Non-pigmented ciliary epithelial cell (primary cell): ENCODE results near the gene AAMP.
"Not testable (repeated sequence)": the region's sequence is repeated elsewhere in the genome, so short reads cannot be mapped to it uniquely, and the experiment has no call there.

ENCODE experiments used
- DNase-seq: peaks from one replicate; pipeline ENCODE4 v3.0.0-alpha.2; 2010; ENCODE audit warnings: low read depth

The AAMP gene, protein sequence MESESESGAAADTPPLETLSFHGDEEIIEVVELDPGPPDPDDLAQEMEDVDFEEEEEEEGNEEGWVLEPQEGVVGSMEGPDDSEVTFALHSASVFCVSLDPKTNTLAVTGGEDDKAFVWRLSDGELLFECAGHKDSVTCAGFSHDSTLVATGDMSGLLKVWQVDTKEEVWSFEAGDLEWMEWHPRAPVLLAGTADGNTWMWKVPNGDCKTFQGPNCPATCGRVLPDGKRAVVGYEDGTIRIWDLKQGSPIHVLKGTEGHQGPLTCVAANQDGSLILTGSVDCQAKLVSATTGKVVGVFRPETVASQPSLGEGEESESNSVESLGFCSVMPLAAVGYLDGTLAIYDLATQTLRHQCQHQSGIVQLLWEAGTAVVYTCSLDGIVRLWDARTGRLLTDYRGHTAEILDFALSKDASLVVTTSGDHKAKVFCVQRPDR

DNA sequence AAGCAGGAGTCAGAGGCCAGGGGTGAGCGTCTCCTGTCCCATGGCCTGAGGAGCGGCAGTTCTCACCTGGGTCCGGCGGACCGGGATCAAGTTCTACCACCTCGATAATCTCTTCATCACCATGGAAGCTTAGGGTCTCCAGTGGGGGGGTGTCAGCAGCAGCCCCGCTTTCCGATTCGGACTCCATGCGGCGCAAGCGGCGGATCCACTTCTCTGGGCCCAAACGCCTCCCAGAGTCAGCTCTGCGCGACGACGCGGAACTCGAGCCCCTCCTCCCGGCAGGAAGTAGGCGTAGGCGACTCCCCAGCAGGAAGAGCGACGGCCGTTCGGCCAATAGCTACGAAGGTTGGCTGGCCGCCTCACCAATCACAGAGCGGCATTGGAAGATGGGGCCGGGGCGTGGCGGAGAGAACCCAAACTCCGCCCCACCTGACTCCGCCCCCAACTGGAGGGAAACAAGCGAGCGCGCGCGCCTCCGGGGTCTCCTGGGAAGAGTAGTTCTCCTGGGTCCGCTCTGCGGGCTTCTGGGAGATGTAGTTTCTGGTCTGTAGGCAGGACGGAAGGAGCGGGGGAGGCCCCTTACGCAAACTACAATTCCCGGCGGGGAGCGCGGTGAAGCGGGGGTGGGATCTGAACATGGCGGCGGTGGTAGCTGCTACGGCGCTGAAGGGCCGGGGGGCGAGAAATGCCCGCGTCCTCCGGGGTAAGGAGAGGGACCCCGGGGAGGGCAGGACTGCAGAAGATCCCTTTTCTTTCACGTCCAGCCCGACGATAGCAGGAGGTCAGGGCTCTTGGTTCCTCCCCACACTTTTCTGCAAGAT, at the start of gene AAMP, which contains the start of gene PNKD:
TSS of gene AAMP (minus strand) at position 238 of the 821 bp plus-strand sequence. CDS start at position 187, 51 bp downstream.
TSS of gene PNKD (plus strand) at position 620 of the 821 bp plus-strand sequence. CDS start at position 637, 17 bp downstream.
- peak; percentile 95 for DNase-seq

DNA sequence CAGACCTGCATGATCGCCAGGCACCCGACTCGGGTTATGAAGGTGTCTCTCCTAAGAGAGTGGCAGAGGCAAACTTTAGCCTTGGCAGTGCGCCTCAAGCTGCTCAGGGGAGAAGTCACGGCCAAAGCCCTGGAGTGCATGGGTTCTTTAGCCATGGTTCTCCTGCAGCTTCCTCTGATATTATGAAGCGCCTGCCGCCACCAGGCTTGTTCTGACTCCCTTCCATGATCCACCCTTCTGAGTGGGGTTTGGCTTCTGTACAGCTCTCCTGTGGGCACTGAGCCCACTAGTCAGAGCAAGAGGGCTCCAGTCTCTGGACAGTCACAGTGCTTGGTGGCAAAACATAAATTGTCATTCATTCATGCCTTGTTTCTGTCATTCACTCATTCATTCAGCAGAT, 48.3 kb upstream of the AAMP start:
- DNase-seq = no peak

DNA sequence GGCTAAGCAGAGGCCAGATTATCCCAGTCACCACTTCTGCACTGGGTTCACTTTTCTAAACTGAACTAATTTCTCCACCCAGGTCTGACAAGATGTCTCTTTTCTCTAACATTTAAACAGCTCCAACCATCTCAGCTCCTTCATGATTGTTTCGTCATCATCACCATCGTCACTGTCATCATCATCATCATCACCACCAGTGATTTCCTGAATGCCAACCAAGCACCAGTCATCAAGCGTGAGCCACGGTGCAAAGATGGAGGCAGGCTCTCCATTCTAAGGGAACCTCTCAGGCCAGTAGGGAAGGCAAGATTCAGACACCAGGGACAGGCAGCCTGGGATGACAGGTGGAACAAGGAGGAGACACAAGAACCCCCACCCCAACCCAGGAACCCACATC, 47.9 kb upstream of the AAMP start:
- DNase-seq = no peak

DNA sequence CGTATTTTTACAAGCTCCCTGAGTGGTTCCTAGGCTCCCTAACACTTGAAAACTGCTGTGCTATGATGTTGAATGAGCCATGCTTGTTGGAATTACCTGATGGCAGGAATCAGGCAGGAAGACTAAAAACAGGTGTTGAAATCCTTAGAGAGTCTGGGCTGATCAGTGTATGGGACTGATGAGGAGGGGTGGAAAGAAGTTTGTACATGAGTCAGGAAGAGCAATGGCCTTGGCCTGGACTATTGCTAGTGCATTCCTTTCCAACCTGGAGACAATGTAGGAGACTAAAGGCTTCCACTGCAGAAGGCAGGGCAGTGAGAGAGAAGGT, 47.3 kb upstream of the AAMP start:
- DNase-seq = no peak

DNA sequence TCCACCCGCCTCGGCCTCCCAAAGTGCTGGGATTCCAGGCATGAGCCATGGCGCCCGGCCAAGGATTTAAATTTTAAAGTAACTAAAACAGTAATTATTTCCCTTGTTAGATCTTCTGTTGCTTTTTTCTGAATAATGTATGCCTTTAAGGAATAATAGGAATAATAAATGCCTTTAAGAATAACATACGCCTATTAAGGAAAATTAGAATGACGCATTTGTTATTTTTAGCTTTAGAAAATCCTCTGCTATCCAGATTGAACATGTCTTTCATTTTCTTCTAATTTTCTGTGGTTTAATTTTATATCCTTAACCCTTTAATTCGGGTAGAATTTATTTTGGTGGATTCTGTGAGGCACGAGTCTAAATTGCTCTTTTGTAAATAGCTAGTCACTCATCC, 45.5 kb upstream of the AAMP start:
- DNase-seq = no peak

DNA sequence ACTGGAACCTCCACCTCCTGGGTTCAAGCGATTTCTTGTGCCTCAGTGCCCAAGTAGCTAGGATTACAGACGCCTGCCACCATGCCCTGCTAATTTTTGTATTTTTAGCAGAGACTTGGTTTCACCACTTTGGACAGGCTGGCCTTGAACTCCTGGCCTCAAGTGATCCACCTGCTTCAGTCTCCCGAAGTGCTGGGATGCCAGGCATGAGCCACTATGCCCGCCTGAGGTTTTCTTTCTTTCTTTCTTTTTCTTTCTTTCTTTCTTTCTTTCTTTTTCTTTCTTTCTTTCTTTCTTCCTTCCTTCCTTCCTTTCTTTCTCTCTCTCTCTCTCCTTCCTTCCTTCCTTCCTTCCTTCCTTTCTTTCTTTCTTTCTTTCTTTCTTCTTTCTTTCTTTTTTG, 44.8 kb upstream of the AAMP start:
- DNase-seq = not testable (repeated sequence)

DNA sequence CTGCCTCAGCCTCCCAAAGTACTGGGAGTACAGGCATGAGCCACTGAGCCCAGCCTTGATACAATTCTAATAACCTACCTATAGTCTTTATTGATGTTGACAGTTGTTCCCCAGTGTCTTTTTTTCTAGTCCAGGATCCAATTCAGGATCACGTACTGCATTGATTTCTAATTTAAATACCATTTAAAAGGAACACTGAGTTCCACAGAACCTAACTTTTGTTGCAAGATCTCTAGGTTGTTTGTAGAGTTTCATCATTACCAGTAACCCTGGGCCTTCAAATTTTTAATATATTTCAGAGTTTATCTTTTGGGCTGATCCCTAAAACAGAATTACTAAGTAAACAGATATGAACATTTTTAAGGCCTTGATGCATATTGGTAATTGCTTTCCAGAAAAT, 43.4 kb upstream of the AAMP start:
- DNase-seq = no peak

DNA sequence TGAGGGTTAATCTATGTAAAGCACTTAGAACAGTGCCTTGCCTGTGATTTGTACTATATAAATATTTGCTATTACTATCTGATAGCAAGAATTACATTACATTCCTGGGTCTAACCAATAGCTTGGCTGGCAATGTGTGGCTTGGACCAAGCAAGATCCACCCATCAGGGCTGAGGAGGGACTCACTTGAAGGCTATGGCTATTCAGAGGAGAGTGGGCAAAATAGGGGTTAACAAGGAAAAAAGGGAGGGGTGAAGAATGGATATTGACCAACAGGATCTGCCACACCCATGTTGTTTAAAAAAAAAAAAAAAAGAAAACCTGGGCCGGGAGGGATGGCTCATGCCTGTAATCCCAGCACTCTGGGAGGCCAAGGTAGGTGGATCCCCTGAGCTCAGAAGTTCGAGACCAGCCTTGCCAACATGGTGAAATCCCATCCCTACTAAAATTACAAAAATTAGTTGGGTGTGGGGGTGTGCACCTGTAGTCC, 42.4 kb upstream of the AAMP start:
- no peak for DNase-seq

DNA sequence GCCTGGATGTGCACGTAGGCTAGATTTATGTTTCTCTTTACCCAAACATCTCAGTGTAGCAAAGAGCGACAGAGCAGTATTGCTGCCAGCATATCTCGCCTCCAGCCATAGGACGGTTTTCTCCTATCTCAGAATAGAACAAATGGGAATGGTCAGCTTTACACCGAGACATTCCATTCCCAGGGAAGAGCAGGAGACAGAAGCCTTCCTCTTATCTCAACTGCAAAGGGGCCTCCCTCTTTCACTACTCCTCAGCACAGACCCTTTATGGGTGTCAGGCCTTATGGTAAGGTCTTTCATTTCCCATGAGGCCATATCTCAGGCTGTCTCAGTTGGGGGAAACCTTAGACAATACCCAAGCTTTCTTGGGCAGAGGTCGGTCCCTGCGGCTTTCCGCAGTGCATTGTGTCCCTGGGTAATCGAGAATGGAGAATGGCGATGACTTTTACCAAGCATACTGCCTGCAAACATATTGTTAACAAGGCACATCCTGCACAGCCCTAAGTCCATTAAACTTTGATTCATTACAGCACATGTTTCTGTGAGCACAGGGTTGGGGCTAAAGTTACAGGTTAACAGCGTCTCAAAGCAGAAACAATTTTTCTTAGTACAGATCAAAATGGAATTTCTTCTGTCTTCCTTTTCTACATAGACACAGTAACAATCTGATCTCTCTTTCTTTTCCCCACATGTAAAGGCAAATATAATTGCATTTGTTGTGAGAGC, 41.8 kb upstream of the AAMP start:
- not testable (repeated sequence) for DNase-seq

DNA sequence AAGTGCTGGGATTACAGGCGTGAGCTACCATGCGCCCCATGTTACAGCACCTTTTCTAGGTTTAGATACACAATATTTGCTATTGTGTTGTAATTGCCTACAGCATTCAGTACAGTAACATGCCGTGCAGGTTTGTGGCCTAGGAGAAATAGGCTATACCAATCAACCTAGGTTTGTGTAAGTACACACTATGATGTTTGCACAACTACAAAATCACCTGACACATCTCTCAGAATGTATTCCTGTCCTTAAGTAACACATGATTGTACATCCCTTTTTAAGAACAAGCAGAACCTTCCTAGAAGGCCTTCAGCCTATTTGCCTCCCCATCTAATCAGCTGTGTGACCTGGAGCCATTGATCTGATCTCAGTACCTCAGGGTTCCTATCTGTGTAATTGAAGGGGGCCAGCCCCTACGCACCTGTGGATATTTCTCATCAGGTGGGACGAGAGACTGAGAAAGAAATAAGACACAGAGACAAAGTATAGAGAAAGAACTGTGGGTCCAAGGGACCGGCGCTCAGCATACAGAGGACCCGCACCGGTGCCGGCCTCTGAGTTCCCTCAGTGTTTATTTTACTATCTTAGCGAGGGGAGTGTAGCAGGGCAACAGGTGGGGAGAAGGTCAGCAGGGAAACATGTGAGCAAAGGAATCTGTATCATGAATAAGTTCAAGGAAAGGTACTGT, 41.1 kb upstream of the AAMP start:
- no peak for DNase-seq

DNA sequence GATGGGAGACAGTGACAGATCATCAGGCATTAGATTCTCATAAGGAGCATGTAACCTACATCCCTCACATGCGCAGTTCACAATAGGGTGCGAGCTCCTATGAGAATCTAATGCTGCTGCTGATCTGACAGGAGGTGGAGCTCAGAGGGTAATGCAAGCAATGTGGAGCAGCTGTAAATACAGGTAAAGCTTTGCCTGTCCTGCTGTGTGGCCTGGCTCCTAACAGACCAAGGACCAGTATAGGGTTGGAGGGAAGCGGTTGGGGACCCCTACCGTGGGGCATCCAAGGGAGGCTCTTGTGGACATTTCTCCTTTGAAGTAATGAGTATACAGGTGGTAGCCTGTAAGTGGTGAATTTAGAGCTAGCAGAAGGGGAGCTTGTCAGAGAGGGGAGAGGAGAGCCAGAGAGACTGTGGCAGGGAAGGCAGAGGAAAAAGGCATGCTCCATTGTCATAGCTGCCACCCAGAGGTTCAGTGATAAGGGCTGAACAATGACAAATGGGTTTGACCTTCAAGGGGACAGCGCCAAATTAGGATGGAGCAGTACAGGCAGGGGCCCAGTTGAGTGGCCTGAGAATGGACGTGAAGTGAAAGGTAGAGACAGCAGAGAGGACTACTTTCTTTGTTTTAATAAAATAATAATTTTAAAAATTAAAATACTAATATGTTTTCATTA, 37.6 kb upstream of the AAMP start:
- no peak for DNase-seq

DNA sequence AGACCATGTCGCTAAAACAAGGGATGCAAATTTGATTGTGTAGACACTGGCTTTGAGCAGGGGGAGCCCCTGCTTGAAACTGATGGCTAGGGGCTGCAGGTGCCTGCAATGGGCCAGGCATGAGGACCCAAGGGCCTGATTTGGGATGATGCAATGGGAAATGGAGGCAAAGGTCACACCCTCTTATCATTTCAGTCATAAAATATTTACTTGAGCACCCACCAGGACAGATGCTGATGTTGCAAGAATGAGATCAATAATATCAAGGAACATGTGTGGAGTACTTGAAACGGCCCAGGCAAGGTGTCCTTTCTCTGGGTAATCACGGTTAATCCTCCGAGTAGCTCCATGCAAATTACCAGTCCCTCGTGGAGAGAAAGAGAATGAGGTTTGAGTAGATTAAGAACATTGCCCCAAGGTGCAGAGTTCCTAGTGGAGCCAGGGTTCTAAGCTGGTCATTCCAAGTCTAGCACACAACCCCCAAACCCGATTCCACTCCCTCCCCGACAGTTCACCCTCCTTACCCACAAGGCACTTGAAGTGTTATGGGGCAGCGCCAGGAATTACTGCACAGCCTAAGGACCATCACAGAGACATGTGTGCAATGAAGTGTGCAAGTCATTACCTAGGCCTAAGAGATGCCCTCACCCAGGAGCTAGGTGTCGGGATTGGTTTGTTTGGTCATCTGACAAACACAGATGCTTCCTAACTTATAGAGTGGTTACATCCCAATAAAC, 36.4 kb upstream of the AAMP start:
- DNase-seq = no peak

DNA sequence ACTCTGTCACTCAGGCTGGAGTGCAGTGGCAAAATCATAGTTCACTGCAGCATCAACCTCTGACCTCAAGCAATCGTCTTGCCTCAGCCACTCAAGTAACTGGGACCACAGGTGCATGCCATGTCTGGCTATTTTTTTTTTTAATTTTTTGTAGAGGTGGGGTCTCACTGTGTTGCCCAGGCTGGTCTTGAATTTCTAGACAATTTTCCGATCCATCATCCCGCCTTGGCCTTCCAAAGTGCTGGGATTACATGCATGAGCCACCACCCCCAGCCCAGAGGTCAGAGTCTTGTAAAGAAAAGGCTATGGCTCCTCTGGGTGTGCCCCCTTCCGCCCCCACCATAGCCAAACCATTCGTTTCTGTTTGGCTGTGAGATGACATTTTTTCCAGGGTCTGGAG, 35.4 kb upstream of the AAMP start:
- no peak for DNase-seq

DNA sequence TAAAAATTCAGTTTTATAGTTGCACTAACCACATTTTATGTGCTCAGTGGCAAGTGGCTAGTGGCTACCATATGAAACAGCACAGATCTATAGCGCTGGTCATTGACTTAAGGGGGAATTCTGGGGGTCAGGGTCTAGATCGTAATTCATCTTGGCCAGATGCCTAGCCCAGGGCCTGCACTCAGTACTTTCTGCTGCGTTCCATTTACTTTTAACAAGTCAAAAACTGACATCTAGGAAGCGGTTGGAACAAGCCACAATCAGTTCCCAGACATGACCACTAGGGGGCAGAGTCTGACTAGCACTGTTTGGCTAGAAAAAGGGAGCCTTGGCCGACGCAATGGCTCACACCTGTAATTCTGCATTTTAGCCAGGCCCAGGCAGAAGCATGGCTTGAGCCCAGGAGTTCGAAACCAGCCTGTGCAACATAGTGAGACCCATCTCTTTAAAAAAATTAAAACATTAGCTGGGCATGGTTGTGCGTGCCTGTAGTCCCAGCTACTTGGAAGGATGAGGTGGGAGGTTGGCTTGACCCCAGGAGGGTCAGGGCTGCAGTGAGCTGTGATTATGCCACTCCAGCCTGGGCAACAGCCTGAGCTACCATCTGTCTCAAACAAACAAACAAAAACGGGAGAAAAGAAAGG, 31.4 kb upstream of the AAMP start:
- peak; percentile 49 for DNase-seq

DNA sequence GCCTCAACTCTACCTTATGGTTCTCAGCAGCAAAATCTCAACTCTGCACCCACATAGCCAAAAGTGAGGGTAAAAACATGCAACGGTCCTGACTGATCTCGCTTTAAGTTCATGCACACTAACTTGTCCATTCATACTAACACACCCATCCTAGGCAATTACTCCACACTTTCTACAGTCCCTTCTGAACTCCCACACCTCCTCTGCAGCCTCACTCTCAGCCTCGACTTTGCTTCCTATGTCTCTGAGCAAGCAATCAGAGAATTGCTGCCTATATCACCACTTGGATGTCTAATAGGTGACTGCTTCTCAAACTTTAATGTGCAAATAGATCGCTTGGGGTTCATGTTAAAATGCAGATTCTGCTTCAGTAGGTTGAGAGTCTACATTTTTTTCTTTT, 30.2 kb upstream of the AAMP start:
- no peak for DNase-seq

DNA sequence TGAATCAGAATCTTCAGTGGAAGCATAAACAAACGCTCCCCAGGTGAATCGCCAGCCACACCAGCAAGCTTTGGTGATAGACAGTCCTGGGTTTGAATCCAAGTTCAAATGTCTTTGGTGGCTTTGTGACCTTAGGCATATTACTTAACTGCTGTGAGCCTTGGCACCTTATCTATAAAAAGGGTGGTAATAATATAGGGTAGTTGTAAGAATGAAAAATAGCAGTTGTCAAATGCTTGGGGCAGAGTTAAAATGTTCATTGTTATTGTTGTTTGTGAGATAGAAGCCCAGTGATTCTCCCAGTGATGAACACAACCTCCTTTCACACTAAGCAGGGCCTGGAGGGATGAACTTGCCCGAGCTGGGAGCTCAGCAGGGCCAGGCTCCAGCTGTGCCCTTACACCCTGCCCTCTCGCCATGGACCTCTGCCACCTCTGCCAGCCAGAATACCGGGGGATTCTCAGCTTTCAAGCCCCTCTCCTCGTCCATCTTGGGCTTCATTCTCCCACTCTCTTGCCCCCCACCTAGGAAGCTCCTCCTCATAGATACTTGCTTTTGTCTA, 28.5 kb upstream of the AAMP start:
- DNase-seq = no peak

DNA sequence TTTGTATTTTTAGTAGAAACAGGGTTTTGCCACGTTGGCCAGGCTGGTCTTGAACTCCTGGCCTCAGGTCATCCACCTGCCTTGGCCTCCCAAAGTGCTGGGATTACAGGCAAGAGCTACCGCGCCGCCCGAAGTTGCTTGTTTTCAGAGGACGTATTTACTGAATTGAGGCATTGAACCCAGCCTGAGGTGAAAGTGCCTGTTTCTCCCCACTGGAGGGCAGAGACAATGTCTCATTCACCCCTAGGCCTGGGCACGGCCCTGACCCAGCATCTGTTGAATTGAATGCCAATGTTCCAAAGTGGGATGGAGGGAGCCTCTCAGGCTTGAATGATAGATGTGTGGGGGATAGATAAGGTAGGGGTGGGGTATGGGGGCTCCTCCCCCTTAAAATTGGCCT, 26.9 kb upstream of the AAMP start:
- no peak for DNase-seq

DNA sequence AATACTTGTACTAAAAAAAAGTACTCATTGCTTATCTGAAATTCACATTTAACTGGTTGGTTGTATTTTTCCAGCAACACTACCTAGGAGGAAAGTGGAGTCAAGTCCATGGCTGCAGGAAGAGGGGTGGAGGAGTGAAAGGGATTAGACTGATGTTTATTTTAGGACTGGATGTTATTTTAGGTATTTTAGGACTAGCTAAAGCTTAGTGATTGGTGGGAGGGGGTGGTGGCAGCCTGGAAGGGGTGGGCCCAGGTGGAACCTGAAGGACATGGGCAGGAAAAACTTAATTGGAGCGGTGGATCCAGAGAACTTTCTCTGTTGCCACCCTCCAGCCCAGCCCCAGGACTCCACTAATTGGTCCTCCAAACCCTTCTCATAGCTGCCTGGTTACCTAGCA, 26.3 kb upstream of the AAMP start:
- no peak for DNase-seq

DNA sequence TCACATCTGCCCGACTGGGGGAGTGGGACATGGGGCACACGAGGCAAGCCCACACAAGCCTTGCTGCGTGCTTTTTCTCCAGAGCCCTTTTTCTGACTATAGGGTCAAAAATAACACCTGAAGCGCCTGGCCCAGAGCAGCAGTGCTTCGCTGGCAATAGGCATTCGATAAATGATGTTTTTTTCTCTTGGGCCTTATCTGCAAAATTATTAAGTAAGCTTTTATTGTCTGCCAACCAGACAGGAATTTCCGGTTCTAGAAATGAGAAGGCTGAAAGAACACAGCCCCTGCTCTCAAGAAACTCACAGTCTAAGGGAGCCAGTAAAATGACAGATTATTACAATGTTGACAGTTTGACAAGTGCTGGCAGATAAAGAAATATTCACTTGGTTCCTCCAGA, 25.1 kb upstream of the AAMP start:
- DNase-seq = no peak
